GM18870 (cell line): ENCODE data around the gene TYMP.
"Not testable (repeated sequence)": the region's sequence is repeated elsewhere in the genome, so short reads cannot be mapped to it uniquely, and the experiment has no call there.

Experiments used
- ATAC-seq: cut with Tn5 transposase; IDR thresholded peaks from one replicate; pipeline ENCODE4 v1.9.1; 2021; ENCODE audit warnings: moderate library complexity; ENCODE audit not compliant: unreplicated experiment

TYMP gene

GRCh38 chr22:50525104-50525857 is 4.5 kb downstream of the TYMP start, which contains the start of gene SCO2:
Gene SCO2, minus strand, starts transcription at chr22:50525598. Its CDS starts 1,187 bp downstream, at chr22:50524411.
- ATAC-seq = no peak

- ATAC-seq = no peak
Measured at GRCh38 chr22:50524676-50525103, 5.1 kb downstream of the TYMP start.

- no peak for ATAC-seq
Measured at GRCh38 chr22:50523806-50524675, 5.8 kb downstream of the TYMP start.

- ATAC-seq = no peak
Measured at GRCh38 chr22:50523458-50523805, 6.4 kb downstream of the TYMP start.

- ATAC-seq = no peak
Measured at GRCh38 chr22:50522806-50523438, 6.9 kb downstream of the TYMP start.

- ATAC-seq = no peak
Measured at GRCh38 chr22:50522208-50522805, 7.5 kb downstream of the TYMP start.

- ATAC-seq = no peak
Measured at GRCh38 chr22:50521710-50522109, 8.1 kb downstream of the TYMP start.

- ATAC-seq = no peak
Measured at GRCh38 chr22:50520826-50521453, 8.9 kb downstream of the TYMP start.

- ATAC-seq = not testable (repeated sequence)
Measured at GRCh38 chr22:50520184-50520583, 9.6 kb downstream of the TYMP start.

- no peak for ATAC-seq
Measured at GRCh38 chr22:50519151-50519550, 10.7 kb downstream of the TYMP start.

GRCh38 chr22:50518606-50519005 is 11.2 kb downstream of the TYMP start:
- ATAC-seq = no peak

- no peak for ATAC-seq
Measured at GRCh38 chr22:50517495-50518260, 12.1 kb downstream of the TYMP start.

- no peak for ATAC-seq
Measured at GRCh38 chr22:50516891-50517290, 12.9 kb downstream of the TYMP start.

- ATAC-seq = no peak
Measured at GRCh38 chr22:50516068-50516467, 13.7 kb downstream of the TYMP start.

GRCh38 chr22:50513175-50513574 is 16.6 kb downstream of the TYMP start:
- no peak for ATAC-seq

GRCh38 chr22:50508897-50509296 is 20.9 kb downstream of the TYMP start:
- ATAC-seq = no peak

- ATAC-seq = peak; percentile 60
Measured at GRCh38 chr22:50507991-50508884, 21.6 kb downstream of the TYMP start, which contains the start of gene NCAPH2. Gene NCAPH2, plus strand, starts transcription at chr22:50508224. Its CDS starts 114 bp downstream, at chr22:50508338.

GRCh38 chr22:50507421-50507990 is 22.3 kb downstream of the TYMP start, which contains the start of gene LMF2:
Gene LMF2, minus strand, starts transcription at chr22:50507702. Its CDS starts 27 bp downstream, at chr22:50507675.
- no peak for ATAC-seq
